GM12878 (cell line): ENCODE results near the gene FAM228A.

ENCODE experiments used
- ATF3 ChIP-seq: IDR thresholded peaks from 2 replicates; pipeline ENCODE4 v1.6.1; 2011; ENCODE audit warnings: low read depth, mild to moderate bottlenecking, low read length, moderate library complexity, borderline replicate concordance; ENCODE audit errors: extremely low read depth
- BRCA1 ChIP-seq: IDR thresholded peaks from 2 replicates; pipeline ENCODE4 v1.6.1; 2011; ENCODE audit warnings: low read depth, low read length, improper control_type of control experiment
- CEBPB ChIP-seq, 2 experiments: fragments of 150-350 bp in 1 of 2; IDR thresholded peaks; 2 replicates each; pipeline ENCODE4 v1.6.1; 2012 to 2014; ENCODE audit warnings: low read depth in 2 of 2, low read length in 2 of 2, borderline replicate concordance in 1 of 2, inconsistent platforms in 1 of 2
- CREB1 ChIP-seq: IDR thresholded peaks from 2 replicates; pipeline ENCODE4 v1.6.1; 2012; ENCODE audit warnings: low read depth, mild to moderate bottlenecking, inconsistent platforms
- CTCF ChIP-seq, 3 experiments: IDR thresholded peaks in 2 of 3; conservative IDR thresholded peaks in 1 of 3; 2 replicates each; pipeline ENCODE4 v1.5.1; 2011; ENCODE audit warnings: low read depth in 3 of 3, low read length in 3 of 3, mild to moderate bottlenecking in 3 of 3, control low read depth in 2 of 3, moderate library complexity in 2 of 3, inconsistent platforms in 1 of 3, mixed read lengths in 1 of 3; ENCODE audit not compliant: control insufficient read depth in 2 of 3, insufficient read depth in 1 of 3; ENCODE audit errors: extremely low read depth in 1 of 3
- NBN ChIP-seq: fragments of 450-650 bp; IDR thresholded peaks from 2 replicates; pipeline ENCODE4 v1.6.1; 2016
- TAF1 ChIP-seq: IDR thresholded peaks from 2 replicates; pipeline ENCODE4 v1.6.1; 2011; ENCODE audit warnings: mild to moderate bottlenecking, low read depth, low read length, borderline replicate concordance
- ZBED1 ChIP-seq: IDR thresholded peaks from 2 replicates; pipeline ENCODE4 v1.6.1; 2016; ENCODE audit warnings: borderline replicate concordance
- ZBTB33 ChIP-seq: fragments of 450-650 bp; IDR thresholded peaks from 2 replicates; pipeline ENCODE4 v1.6.1; 2017; ENCODE audit warnings: mild to moderate bottlenecking

- TF ChIP-seq ZBED1 (no peak), CTCF (IDR thresholded peaks at IDR 0.05 in 2 of 3, conservative IDR thresholded peaks at IDR 0.05 in 1 of 3; ENCODE audit: control insufficient read depth in 2 of 3, extremely low read depth in 1 of 3, insufficient read depth in 1 of 3, low read depth in 3 of 3, low read length in 3 of 3) (no peak), CEBPB (IDR thresholded peaks at IDR 0.05; ENCODE audit: borderline replicate concordance in 1 of 2, low read depth in 2 of 2, low read length in 2 of 2) (no peak), BRCA1 (no peak), ATF3 (no peak), NBN (no peak), CREB1 (no peak), TAF1 (no peak), ZBTB33 (no peak)
Measured at GRCh38 chr2:24190503-24190902, 15.7 kb downstream of the FAM228A start.
